NT2/D1 (cell line): ENCODE results near the gene PDLIM3.

Experiments
- DNase-seq: peaks from one replicate; pipeline ENCODE4 v3.0.0-alpha.2; 2011; ENCODE audit warnings: low read depth, low spot score
- H3K27me3 ChIP-seq: 2 replicates; pipeline ENCODE4 v1.6.0; 2011; ENCODE audit warnings: mild to moderate bottlenecking; ENCODE audit not compliant: insufficient read length, insufficient read depth
- H3K36me3 ChIP-seq: 2 replicates; pipeline ENCODE4 v1.6.1; 2011; ENCODE audit warnings: mild to moderate bottlenecking, low read length, mixed read lengths; ENCODE audit not compliant: insufficient read depth, insufficient read length
- H3K4me1 ChIP-seq: 2 replicates; pipeline ENCODE4 v1.5.1; 2011; ENCODE audit not compliant: insufficient read depth, insufficient read length
- H3K4me3 ChIP-seq: 2 replicates; pipeline ENCODE4 v1.5.1; 2011; ENCODE audit warnings: low read depth; ENCODE audit not compliant: insufficient read length
- H3K9ac ChIP-seq: 2 replicates; pipeline ENCODE4 v1.6.0; 2011; ENCODE audit warnings: low read depth; ENCODE audit not compliant: insufficient read length
- H3K9me3 ChIP-seq: 2 replicates; pipeline ENCODE4 v1.5.1; 2011; ENCODE audit warnings: mild to moderate bottlenecking, low read length; ENCODE audit not compliant: insufficient read depth
- SUZ12 ChIP-seq: IDR thresholded peaks from 2 replicates; pipeline ENCODE4 v1.6.1; 2011; ENCODE audit not compliant: insufficient read length, insufficient read depth; ENCODE audit errors: extremely low read depth
- YY1 ChIP-seq: IDR thresholded peaks from 2 replicates; pipeline ENCODE4 v1.6.1; 2011; ENCODE audit not compliant: insufficient read length, insufficient read depth
- ZNF274 ChIP-seq: IDR thresholded peaks from 2 replicates; pipeline ENCODE4 v1.6.1; 2011; ENCODE audit warnings: mild to moderate bottlenecking, low read depth, low read length

PDLIM3 gene

DNA sequence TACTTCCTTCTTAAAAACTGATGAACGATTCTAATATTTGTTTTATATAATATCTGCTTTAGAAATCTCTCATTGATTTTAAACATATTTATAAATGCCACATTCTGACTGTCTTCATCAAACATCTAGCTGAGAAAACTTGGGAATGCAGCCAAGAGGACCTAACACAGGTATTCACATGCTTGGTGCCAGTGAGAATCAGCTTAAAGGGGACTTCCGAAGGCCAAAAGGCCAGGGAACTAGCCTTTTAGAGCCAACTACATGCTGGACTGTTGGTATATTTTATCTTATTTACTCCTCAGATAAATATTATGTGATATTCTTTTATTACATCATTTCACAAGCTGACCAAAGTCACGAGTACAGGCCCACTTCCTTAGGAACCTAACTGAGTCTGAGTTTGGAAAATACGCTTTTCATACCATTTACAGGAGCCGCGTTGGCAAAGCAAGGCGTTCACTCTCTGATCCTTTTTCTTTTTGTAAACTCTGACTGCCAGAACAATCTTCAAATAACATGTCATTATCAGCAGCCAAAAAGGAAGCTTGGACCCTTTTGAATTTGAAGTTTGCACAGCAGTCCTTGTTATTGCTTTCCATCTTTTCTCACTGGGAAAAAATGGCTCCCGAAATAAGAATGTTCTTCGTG lies 41.1 kb upstream of the PDLIM3 start:
- H3K9me3 ChIP-seq = no peaks in the 10 kb centered on the region
- no peak overlapping the region for H3K9ac ChIP-seq
- H3K4me1 ChIP-seq = no peaks in the 10 kb centered on the region
- no peaks in the 10 kb centered on the region for H3K36me3 ChIP-seq
- no peak overlapping the region for H3K4me3 ChIP-seq
- H3K27me3 ChIP-seq = no peaks in the 10 kb centered on the region
- TF ChIP-seq ZNF274 = no peak
- TF ChIP-seq SUZ12 = no peak
- TF ChIP-seq YY1 = no peak
- no peak for DNase-seq

DNA sequence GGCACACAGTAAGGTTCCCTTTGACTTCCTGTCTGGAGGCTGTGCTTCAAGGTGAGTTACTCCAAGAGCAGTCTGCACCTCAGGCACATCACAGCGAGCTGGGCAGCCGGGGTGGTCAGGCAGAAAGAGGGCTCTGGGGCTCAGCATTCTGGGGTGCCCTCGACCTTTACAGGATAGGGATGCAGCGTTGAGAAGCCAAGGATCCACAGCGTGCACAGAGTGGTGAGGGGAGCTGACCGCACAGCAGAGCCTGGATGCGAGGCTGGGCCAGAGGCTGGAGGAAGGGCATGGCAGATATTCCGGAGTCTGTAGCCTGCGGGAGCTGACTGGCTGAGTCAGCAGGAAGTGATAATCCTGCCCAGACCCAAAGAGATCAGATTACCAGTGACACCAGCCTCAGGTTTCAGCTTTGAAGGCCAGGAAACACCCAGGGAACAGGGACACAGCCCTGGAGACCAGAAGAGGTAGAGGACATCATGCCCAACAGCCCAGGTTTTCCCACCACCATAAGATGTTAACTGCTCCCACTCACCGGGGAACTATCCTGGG lies 38.4 kb upstream of the PDLIM3 start:
- peak; percentile 54 for DNase-seq
- no peak overlapping the region for H3K9ac ChIP-seq

DNA sequence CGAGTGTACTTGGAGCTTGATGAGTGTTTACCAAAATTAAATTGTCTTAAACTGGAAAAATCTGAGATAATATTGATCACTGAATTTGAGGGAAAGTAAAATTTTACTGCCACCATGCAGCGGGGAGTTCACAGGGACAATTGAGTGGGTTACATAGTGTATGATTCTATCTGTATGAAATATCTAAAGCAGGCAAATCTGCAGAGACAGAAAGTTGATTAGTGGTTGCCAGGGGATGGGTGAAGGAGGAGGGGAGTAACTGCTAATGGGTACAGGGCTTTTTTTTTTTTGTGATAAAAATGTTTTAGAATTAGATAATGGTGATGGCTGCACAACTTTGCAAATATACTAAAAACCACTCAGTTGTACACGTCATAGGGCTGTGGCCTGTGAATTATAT lies 35.4 kb upstream of the PDLIM3 start:
- TF ChIP-seq ZNF274 (no peak), SUZ12 (no peak), YY1 (no peak)
- H3K4me3 ChIP-seq = no peak overlapping the region
- H3K9me3 ChIP-seq = peaks cover under 1% of the 10 kb centered on the region; the same call in 1 of the 2 replicates
- no peak for DNase-seq
- H3K9ac ChIP-seq = no peak overlapping the region
- no peaks in the 10 kb centered on the region for H3K27me3 ChIP-seq
- H3K4me1 ChIP-seq = no peaks in the 10 kb centered on the region
- H3K36me3 ChIP-seq = no peaks in the 10 kb centered on the region

More for the DNA sequence above, 38.4 kb upstream of the PDLIM3 start:
- Histone ChIP-seq H3K4me3 (no peak overlapping the region), H3K4me1 (no peaks in the 10 kb centered on the region), H3K9me3 (no peaks in the 10 kb centered on the region), H3K36me3 (no peaks in the 10 kb centered on the region), H3K27me3 (no peaks in the 10 kb centered on the region)
- no peak for TF ChIP-seq YY1
- no peak for TF ChIP-seq SUZ12
- TF ChIP-seq ZNF274 = no peak

DNA sequence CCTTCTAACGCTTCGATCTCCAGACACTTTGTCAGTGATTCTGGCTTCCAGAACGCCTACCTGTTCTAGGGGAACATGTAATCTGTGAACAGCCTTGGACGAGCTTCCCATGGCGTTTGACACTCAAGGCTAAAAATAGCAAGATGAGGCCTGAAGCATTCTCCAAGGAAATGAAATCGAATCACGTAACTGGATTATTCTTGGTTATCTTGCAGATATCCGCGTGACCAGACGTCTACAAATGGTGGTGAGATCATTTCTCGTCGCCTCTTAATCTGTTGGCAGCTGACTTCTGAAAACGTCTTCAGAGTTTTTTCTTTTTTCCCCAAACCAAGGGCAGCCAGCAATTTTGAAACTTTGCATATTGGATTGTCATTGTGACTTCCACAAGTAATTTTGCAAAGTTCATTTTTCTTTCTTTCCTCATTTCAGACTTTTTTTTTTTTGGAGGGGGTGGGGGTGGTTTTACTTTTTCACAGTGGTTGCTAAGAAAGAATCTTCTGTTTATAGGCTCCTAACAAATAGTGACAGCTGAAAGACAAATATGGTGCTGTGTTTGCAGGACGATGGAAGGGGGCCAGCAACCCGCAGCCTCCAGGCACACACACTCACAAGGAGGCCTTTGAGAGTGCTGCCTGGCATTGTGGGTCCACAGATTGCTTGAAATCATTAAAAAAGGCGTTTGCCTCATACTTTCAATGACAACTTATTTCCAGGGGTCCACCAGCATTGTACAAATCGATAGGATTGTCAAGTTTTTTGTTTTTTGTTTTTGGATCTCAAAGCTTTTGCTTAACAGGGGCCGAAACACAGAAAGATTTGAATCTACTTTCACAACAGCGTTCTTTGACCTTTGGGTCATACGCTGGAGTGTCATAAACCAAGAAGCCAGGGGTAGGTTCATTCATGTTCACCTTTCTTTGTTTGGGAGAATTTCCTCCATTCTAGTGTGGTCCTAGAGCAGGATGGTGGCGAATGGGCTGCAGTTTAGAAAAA lies 32.4 kb upstream of the PDLIM3 start:
- DNase-seq = no peak
- Histone ChIP-seq H3K9me3 (peaks cover 10% of the 10 kb centered on the region), H3K36me3 (no peaks in the 10 kb centered on the region), H3K9ac (no peak overlapping the region), H3K27me3 (no peaks in the 10 kb centered on the region), H3K4me1 (no peaks in the 10 kb centered on the region), H3K4me3 (no peak overlapping the region)
- TF ChIP-seq ZNF274 (no peak), SUZ12 (no peak), YY1 (no peak)

DNA sequence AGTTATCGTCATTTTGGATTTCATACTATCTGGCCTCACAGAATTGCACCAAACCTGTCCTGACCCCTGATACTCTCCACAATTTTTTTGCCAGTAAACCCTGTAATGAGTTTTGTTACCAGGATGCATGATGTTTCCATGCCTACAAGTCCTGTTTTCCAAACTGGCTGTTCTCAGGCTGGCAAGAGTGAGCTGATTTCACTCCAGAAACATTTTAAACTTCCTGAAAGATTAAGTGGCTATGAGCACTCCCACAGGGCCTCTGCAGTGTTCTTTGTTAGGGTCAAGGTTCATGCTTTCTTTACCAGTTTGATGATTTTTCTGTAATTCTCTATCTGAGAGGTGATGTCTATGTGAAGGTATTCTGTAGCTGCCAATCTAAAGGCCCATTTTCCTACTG lies 31.7 kb upstream of the PDLIM3 start:
- TF ChIP-seq SUZ12 = no peak
- no peak for TF ChIP-seq ZNF274
- TF ChIP-seq YY1 = no peak
- Histone ChIP-seq H3K9me3 (peaks cover 10% of the 10 kb centered on the region), H3K9ac (no peak overlapping the region), H3K36me3 (no peaks in the 10 kb centered on the region), H3K27me3 (no peaks in the 10 kb centered on the region), H3K4me3 (no peak overlapping the region), H3K4me1 (no peaks in the 10 kb centered on the region)
- no peak for DNase-seq

DNA sequence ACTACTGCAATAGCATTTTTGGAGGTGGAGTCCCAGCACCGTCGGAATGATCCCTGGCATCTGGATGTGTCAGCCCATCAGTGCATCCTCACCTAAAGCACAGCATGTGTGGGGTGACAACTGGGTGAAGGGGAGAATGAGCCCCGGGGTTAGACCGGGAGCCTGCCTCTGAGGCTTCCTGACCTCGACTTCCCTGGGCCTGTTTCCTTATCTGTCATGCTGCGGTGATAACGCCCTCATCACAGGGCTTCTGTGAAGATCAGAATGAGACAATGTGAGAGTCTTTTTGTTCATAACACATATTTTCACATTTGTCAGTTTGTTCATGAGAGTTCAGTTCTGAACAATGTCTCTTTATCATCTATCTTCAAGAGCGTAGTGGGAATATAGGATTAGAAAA lies 31.1 kb upstream of the PDLIM3 start:
- H3K4me3 ChIP-seq = no peak overlapping the region
- TF ChIP-seq YY1 (no peak), SUZ12 (no peak), ZNF274 (no peak)
- no peak for DNase-seq

DNA sequence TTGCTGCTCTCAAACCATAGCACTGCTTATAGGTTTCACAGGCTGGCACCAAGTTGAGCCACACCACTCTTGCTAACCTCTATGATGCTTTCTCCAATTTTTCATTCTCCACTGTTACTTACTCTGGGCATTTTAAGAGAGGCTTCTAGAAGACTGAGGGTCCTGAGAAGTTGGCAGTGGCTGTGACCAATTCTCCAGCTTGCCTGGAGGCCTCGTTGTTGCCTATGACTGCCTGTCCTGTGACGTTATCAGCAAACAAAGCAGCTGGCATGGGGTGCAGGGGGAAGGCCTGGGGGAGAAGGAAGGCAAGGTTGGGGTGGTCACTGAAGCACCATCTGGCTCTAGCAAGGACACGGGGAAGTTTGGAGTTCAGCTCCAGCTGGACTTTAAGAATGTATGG lies 30.4 kb upstream of the PDLIM3 start:
- H3K9ac ChIP-seq = no peak overlapping the region
- no peak for DNase-seq
- no peaks in the 10 kb centered on the region for H3K4me1 ChIP-seq
- H3K36me3 ChIP-seq = no peaks in the 10 kb centered on the region
- H3K9me3 ChIP-seq = peaks cover 10% of the 10 kb centered on the region
- no peaks in the 10 kb centered on the region for H3K27me3 ChIP-seq
- H3K4me3 ChIP-seq = no peak overlapping the region
- no peak for TF ChIP-seq ZNF274
- no peak for TF ChIP-seq YY1
- TF ChIP-seq SUZ12 = no peak

More for the DNA sequence above, 31.1 kb upstream of the PDLIM3 start:
- Histone ChIP-seq H3K4me1 (no peaks in the 10 kb centered on the region), H3K36me3 (no peaks in the 10 kb centered on the region), H3K9me3 (peaks cover 10% of the 10 kb centered on the region), H3K27me3 (no peaks in the 10 kb centered on the region), H3K9ac (no peak overlapping the region)
